Panc1 (cell line): ENCODE measurements around the gene DDX41.

ENCODE experiments used
- POLR2AphosphoS5 ChIP-seq: IDR thresholded peaks from 2 replicates; pipeline ENCODE4 v1.6.1; 2012; ENCODE audit warnings: mild to moderate bottlenecking, low read depth, low read length, moderate library complexity
- SIN3A ChIP-seq: IDR thresholded peaks from 2 replicates; pipeline ENCODE4 v1.6.1; 2012; ENCODE audit warnings: low read depth, mild to moderate bottlenecking, low read length, moderate library complexity, borderline replicate concordance; ENCODE audit not compliant: insufficient read depth
- TCF7L2 ChIP-seq: IDR thresholded peaks from 2 replicates; pipeline ENCODE4 v1.6.1; 2011; ENCODE audit warnings: mild to moderate bottlenecking, low read depth, low read length, inconsistent platforms
- TF ChIP-seq, protein P1 (sequence below): fragments of 450-650 bp; IDR thresholded peaks from 2 replicates; pipeline ENCODE4 v1.5.1; 2017; ENCODE audit warnings: mild to moderate bottlenecking
- TF ChIP-seq, protein P2 (sequence below), 2 experiments: IDR thresholded peaks; 2 replicates each; pipeline ENCODE4 v1.6.1; 2011 to 2012; ENCODE audit warnings: low read depth in 2 of 2, control low read depth in 1 of 2, low read length in 1 of 2, mild to moderate bottlenecking in 1 of 2, moderate library complexity in 1 of 2; ENCODE audit not compliant: insufficient read depth in 1 of 2

DNA sequence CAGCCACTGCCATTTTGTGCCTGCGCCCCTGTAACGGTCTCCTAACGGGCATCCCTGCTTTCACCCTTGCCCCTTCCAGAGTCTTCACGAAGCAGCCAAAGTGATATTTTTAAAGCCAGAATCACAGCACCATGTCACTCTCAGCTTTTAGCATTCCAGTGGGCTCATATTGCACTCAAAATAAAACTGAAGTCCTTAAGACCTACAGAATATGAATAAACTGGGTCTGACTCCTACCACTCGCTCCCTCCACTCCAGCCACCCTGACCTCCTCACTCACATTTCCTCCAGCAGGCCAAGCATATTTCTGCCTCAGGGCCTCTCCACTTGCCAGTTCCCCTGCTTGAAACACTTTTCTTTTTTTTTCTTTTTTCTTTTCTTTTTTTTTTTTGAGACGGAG, 16.9 kb downstream of the DDX41 start:
- TF ChIP-seq, protein P1, sequence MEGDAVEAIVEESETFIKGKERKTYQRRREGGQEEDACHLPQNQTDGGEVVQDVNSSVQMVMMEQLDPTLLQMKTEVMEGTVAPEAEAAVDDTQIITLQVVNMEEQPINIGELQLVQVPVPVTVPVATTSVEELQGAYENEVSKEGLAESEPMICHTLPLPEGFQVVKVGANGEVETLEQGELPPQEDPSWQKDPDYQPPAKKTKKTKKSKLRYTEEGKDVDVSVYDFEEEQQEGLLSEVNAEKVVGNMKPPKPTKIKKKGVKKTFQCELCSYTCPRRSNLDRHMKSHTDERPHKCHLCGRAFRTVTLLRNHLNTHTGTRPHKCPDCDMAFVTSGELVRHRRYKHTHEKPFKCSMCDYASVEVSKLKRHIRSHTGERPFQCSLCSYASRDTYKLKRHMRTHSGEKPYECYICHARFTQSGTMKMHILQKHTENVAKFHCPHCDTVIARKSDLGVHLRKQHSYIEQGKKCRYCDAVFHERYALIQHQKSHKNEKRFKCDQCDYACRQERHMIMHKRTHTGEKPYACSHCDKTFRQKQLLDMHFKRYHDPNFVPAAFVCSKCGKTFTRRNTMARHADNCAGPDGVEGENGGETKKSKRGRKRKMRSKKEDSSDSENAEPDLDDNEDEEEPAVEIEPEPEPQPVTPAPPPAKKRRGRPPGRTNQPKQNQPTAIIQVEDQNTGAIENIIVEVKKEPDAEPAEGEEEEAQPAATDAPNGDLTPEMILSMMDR, result no peak
- TF ChIP-seq TCF7L2, result no peak
- no peak for TF ChIP-seq POLR2AphosphoS5
- no peak for TF ChIP-seq SIN3A
- TF ChIP-seq, protein P2, sequence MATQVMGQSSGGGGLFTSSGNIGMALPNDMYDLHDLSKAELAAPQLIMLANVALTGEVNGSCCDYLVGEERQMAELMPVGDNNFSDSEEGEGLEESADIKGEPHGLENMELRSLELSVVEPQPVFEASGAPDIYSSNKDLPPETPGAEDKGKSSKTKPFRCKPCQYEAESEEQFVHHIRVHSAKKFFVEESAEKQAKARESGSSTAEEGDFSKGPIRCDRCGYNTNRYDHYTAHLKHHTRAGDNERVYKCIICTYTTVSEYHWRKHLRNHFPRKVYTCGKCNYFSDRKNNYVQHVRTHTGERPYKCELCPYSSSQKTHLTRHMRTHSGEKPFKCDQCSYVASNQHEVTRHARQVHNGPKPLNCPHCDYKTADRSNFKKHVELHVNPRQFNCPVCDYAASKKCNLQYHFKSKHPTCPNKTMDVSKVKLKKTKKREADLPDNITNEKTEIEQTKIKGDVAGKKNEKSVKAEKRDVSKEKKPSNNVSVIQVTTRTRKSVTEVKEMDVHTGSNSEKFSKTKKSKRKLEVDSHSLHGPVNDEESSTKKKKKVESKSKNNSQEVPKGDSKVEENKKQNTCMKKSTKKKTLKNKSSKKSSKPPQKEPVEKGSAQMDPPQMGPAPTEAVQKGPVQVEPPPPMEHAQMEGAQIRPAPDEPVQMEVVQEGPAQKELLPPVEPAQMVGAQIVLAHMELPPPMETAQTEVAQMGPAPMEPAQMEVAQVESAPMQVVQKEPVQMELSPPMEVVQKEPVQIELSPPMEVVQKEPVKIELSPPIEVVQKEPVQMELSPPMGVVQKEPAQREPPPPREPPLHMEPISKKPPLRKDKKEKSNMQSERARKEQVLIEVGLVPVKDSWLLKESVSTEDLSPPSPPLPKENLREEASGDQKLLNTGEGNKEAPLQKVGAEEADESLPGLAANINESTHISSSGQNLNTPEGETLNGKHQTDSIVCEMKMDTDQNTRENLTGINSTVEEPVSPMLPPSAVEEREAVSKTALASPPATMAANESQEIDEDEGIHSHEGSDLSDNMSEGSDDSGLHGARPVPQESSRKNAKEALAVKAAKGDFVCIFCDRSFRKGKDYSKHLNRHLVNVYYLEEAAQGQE (IDR thresholded peaks at IDR 0.05; ENCODE audit: insufficient read depth in 1 of 2, low read depth in 2 of 2, low read length in 1 of 2), result no peak
